GM12878 (cell line): Measurements from ENCODE around the gene DNAJC15. TPM values are rescaled to one million over a fixed set of nuclear protein-coding genes. Genes with fewer than 3 reads are reported as not detected.
A peak's percentile ranks its signal among the peaks of the same experiment; 100 is the strongest.

Source experiments
- ATF2 ChIP-seq: IDR thresholded peaks from 2 replicates; pipeline ENCODE4 v1.6.1; 2012; ENCODE audit warnings: low read length, inconsistent platforms
- ATF7 ChIP-seq: fragments of 450-650 bp; IDR thresholded peaks from 2 replicates; pipeline ENCODE4 v1.6.1; 2016; ENCODE audit warnings: low read depth, mild to moderate bottlenecking
- BCLAF1 ChIP-seq: fragments of 450-650 bp; IDR thresholded peaks from 2 replicates; pipeline ENCODE4 v1.6.1; 2017; ENCODE audit warnings: antibody characterized with exemption, mild to moderate bottlenecking, moderate library complexity
- CREM ChIP-seq: IDR thresholded peaks from 2 replicates; pipeline ENCODE4 v1.6.1; 2014; ENCODE audit warnings: antibody characterized with exemption, low read depth
- E2F4 ChIP-seq: IDR thresholded peaks from 2 replicates; pipeline ENCODE4 v1.6.1; 2012; ENCODE audit warnings: low read depth, low read length, improper control_type of control experiment
- ETV6 ChIP-seq, 2 experiments: fragments of 450-650 bp in 1 of 2; IDR thresholded peaks in 1 of 2; conservative IDR thresholded peaks in 1 of 2; 2 replicates each; pipeline ENCODE4 v1.6.1; 2014; ENCODE audit warnings: antibody characterized with exemption in 1 of 2, borderline replicate concordance in 1 of 2, low read depth in 1 of 2, mild to moderate bottlenecking in 1 of 2, moderate library complexity in 1 of 2
- FOS ChIP-seq: IDR thresholded peaks from 3 replicates; pipeline ENCODE4 v1.6.1; 2011; ENCODE audit warnings: borderline replicate concordance; ENCODE audit not compliant: insufficient read length; ENCODE audit errors: extremely low read depth
- HDAC2 ChIP-seq: fragments of 200-600 bp; sonication (generic); IDR thresholded peaks from 2 replicates; pipeline ENCODE4 v1.6.1; 2017
- HDAC6 ChIP-seq: fragments of 200-600 bp; sonication (generic); IDR thresholded peaks from one replicate; pipeline ENCODE4 v1.8.0; 2017; ENCODE audit warnings: antibody characterized with exemption; ENCODE audit not compliant: unreplicated experiment
- PAX5 ChIP-seq: IDR thresholded peaks from 2 replicates; pipeline ENCODE4 v1.6.1; 2011; ENCODE audit warnings: low read depth, low read length, borderline replicate concordance
- PAX8 ChIP-seq: fragments of 450-650 bp; IDR thresholded peaks from 2 replicates; pipeline ENCODE4 v1.6.1; 2017; ENCODE audit warnings: mild to moderate bottlenecking, moderate library complexity
- RAD21 ChIP-seq: IDR thresholded peaks from 2 replicates; pipeline ENCODE4 v1.6.1; 2011; ENCODE audit warnings: mild to moderate bottlenecking, low read depth, low read length, moderate library complexity; ENCODE audit not compliant: insufficient read depth
- RCOR1 ChIP-seq: conservative IDR thresholded peaks from 2 replicates; pipeline ENCODE4 v1.6.1; 2012; ENCODE audit warnings: low read depth, low read length, improper control_type of control experiment
- SMAD5 ChIP-seq: IDR thresholded peaks from 2 replicates; pipeline ENCODE4 v1.6.1; 2016; ENCODE audit warnings: antibody characterized with exemption, low read depth
- SREBF1 ChIP-seq: IDR thresholded peaks from 2 replicates; pipeline ENCODE4 v1.6.1; 2012; ENCODE audit warnings: mild to moderate bottlenecking, low read length
- TARDBP ChIP-seq: IDR thresholded peaks from 2 replicates; pipeline ENCODE4 v1.6.1; 2016; ENCODE audit warnings: borderline replicate concordance
- TCF3 ChIP-seq: IDR thresholded peaks from 2 replicates; pipeline ENCODE4 v1.6.1; 2012; ENCODE audit warnings: low read depth, mild to moderate bottlenecking, low read length, borderline replicate concordance; ENCODE audit not compliant: insufficient read depth
- YBX1 ChIP-seq: fragments of 450-650 bp; IDR thresholded peaks from 2 replicates; pipeline ENCODE4 v1.6.1; 2016; ENCODE audit warnings: antibody characterized with exemption
- ZBTB4 ChIP-seq: fragments of 450-650 bp; formaldehyde crosslinking; IDR thresholded peaks from 2 replicates; pipeline ENCODE4 v1.4.0; 2022; ENCODE audit warnings: mild to moderate bottlenecking, moderate library complexity
- polyA plus RNA-seq, 11 experiments: library from polyadenylated mRNA; depleted of rRNA in 4 of 11; unstranded in 6 of 11; stranded (reverse) in 5 of 11; fragments of >200 nt; fragmentation: Nextera tagmentation in 4 of 11; fragmentation: Illumina TruSeq in 1 of 11; extraction: Ambion mirVana in 4 of 11; extraction: Trizol in 1 of 11; gene quantifications; 1 replicate in 1 of 11; 2 replicates in 10 of 11; pipeline versions ENCODE4 v1.2.1 to v1.2.3, GENCODE V29; 2011 to 2016; ENCODE audit warnings: inconsistent platforms in 2 of 11, missing spikeins in 2 of 11, low read depth in 1 of 11
- total RNA-seq, 4 experiments: library from RNA; depleted of rRNA in 3 of 4; stranded (reverse); fragments of >200 nt in 3 of 4; fragmentation: Illumina TruSeq in 1 of 4; extraction: Trizol in 1 of 4; gene quantifications; 2 replicates each; pipeline versions ENCODE4 v1.2.1 to v1.2.3, GENCODE V29; 2013 to 2021

Gene DNAJC15
- total and polyA plus RNA-seq, 10 of the 15 experiments (the other 5 are each of a cell fraction or from before 2014, with no cell fraction given): 13.1 to 104 (median 54.4) TPM

GRCh38 chr13:43023289-43023963 lies at the start of gene DNAJC15 (continued):
- TF ChIP-seq ZBTB4 (no peak), ATF2 (no peak), PAX8 (no peak), FOS (no peak), CREM (peak; percentile 73), YBX1 (no peak), RAD21 (peak; percentile 25; the same call in 1 of the 2 replicates), RCOR1 (no peak), BCLAF1 (no peak), HDAC6 (no peak), SMAD5 (no peak), E2F4 (no peak), PAX5 (no peak), HDAC2 (no peak), TARDBP (no peak), SREBF1 (0 out of 2 replicates have a peak, but pooled peaks have one; percentile 18), ETV6 (conservative IDR thresholded peaks at IDR 0.05 in 1 of 2, IDR thresholded peaks at IDR 0.05 in 1 of 2; ENCODE audit: borderline replicate concordance in 1 of 2, low read depth in 1 of 2) (peak in 1 of 2 experiments; percentile 25; a peak in 1 of 4 replicates), TCF3 (0 out of 2 replicates have a peak, but pooled peaks have one; percentile 16), ATF7 (peak; percentile 63)
